ENCODE results near the gene GPX2. TPM values are rescaled to one million over a fixed set of nuclear protein-coding genes. Genes with fewer than 3 reads are reported as not detected.

Gene GPX2
- total and polyA plus RNA-seq, 10 of the 15 experiments (the other 5 are each of a cell fraction or from before 2014, with no cell fraction given) = not detected

DNA sequence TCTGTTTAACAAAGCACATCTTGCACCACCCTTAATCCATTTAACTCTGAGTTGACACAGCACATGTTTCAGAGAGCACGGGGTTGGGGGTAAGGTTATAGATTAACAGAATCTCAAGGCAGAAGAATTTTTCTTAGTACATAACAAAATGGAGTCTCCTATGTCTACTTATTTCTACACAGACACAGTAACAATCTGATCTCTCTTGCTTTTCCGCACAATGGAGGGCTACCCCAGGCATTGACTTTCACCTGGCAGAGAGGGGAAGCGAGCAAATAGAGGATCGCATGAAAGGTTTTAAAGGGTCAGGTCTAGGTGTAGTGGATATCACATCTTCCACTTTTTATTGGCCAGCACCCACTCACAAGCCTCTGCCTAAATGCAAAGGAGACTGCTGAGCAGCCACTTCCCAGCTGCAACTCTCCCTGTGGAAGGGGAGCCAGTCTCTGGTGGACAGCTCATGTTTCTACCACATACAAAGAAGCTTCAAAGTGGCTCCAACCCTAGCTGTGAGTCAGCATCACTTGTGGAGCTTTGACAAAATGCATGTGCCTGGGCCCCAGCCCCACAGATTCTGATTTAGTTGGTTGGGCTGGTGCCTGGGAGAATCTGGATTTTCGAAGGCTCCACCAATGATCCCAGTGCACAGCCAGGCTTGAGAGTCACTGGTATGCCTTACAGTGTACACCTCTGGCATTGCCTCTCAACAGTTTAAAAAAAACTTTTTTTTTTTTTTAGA is 37.0 kb upstream of the GPX2 start:
- ChIA-PET SMC1A (ENCODE audit: uncharacterized antibody, unreplicated experiment) (interaction anchor here (1.0 kb wide), 1 partner anchor 13 kb away, joined by 3 read pairs; no protein-coding TSS in a partner anchor), POLR2A (no interaction called here)
- no peak for ATAC-seq
- TF ChIP-seq JUND (IDR thresholded peaks at IDR 0.05; ENCODE audit: low read depth, low read length) (no peak), GATAD2B (conservative IDR thresholded peaks at IDR 0.05; ENCODE audit: low read depth) (no peak), ESRRA (IDR thresholded peaks at IDR 0.05; ENCODE audit: low read length) (no peak), HCFC1 (IDR thresholded peaks at IDR 0.05; ENCODE audit: low read length) (no peak), IKZF2 (IDR thresholded peaks at IDR 0.05) (no peak), EP300 (IDR thresholded peaks at IDR 0.05; ENCODE audit: borderline replicate concordance in 1 of 2, control insufficient read depth in 1 of 2, low read depth in 2 of 2, low read length in 2 of 2) (no peak), BRCA1 (IDR thresholded peaks at IDR 0.05; ENCODE audit: low read depth, low read length) (no peak), MEF2A (IDR thresholded peaks at IDR 0.05; ENCODE audit: insufficient read depth, low read depth, low read length) (no peak)
- TF ChIP-seq, protein P1, sequence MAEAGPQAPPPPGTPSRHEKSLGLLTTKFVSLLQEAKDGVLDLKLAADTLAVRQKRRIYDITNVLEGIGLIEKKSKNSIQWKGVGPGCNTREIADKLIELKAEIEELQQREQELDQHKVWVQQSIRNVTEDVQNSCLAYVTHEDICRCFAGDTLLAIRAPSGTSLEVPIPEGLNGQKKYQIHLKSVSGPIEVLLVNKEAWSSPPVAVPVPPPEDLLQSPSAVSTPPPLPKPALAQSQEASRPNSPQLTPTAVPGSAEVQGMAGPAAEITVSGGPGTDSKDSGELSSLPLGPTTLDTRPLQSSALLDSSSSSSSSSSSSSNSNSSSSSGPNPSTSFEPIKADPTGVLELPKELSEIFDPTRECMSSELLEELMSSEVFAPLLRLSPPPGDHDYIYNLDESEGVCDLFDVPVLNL (IDR thresholded peaks at IDR 0.05; ENCODE audit: low read depth, low read length) = no peak
- TF ChIP-seq, protein P2, sequence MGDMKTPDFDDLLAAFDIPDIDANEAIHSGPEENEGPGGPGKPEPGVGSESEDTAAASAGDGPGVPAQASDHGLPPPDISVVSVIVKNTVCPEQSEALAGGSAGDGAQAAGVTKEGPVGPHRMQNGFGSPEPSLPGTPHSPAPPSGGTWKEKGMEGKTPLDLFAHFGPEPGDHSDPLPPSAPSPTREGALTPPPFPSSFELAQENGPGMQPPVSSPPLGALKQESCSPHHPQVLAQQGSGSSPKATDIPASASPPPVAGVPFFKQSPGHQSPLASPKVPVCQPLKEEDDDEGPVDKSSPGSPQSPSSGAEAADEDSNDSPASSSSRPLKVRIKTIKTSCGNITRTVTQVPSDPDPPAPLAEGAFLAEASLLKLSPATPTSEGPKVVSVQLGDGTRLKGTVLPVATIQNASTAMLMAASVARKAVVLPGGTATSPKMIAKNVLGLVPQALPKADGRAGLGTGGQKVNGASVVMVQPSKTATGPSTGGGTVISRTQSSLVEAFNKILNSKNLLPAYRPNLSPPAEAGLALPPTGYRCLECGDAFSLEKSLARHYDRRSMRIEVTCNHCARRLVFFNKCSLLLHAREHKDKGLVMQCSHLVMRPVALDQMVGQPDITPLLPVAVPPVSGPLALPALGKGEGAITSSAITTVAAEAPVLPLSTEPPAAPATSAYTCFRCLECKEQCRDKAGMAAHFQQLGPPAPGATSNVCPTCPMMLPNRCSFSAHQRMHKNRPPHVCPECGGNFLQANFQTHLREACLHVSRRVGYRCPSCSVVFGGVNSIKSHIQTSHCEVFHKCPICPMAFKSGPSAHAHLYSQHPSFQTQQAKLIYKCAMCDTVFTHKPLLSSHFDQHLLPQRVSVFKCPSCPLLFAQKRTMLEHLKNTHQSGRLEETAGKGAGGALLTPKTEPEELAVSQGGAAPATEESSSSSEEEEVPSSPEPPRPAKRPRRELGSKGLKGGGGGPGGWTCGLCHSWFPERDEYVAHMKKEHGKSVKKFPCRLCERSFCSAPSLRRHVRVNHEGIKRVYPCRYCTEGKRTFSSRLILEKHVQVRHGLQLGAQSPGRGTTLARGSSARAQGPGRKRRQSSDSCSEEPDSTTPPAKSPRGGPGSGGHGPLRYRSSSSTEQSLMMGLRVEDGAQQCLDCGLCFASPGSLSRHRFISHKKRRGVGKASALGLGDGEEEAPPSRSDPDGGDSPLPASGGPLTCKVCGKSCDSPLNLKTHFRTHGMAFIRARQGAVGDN (IDR thresholded peaks at IDR 0.05) = no peak
- TF ChIP-seq, protein P3, sequence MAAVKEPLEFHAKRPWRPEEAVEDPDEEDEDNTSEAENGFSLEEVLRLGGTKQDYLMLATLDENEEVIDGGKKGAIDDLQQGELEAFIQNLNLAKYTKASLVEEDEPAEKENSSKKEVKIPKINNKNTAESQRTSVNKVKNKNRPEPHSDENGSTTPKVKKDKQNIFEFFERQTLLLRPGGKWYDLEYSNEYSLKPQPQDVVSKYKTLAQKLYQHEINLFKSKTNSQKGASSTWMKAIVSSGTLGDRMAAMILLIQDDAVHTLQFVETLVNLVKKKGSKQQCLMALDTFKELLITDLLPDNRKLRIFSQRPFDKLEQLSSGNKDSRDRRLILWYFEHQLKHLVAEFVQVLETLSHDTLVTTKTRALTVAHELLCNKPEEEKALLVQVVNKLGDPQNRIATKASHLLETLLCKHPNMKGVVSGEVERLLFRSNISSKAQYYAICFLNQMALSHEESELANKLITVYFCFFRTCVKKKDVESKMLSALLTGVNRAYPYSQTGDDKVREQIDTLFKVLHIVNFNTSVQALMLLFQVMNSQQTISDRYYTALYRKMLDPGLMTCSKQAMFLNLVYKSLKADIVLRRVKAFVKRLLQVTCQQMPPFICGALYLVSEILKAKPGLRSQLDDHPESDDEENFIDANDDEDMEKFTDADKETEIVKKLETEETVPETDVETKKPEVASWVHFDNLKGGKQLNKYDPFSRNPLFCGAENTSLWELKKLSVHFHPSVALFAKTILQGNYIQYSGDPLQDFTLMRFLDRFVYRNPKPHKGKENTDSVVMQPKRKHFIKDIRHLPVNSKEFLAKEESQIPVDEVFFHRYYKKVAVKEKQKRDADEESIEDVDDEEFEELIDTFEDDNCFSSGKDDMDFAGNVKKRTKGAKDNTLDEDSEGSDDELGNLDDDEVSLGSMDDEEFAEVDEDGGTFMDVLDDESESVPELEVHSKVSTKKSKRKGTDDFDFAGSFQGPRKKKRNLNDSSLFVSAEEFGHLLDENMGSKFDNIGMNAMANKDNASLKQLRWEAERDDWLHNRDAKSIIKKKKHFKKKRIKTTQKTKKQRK (IDR thresholded peaks at IDR 0.05; ENCODE audit: low read depth, low read length) = no peak
- TF ChIP-seq, protein P4, sequence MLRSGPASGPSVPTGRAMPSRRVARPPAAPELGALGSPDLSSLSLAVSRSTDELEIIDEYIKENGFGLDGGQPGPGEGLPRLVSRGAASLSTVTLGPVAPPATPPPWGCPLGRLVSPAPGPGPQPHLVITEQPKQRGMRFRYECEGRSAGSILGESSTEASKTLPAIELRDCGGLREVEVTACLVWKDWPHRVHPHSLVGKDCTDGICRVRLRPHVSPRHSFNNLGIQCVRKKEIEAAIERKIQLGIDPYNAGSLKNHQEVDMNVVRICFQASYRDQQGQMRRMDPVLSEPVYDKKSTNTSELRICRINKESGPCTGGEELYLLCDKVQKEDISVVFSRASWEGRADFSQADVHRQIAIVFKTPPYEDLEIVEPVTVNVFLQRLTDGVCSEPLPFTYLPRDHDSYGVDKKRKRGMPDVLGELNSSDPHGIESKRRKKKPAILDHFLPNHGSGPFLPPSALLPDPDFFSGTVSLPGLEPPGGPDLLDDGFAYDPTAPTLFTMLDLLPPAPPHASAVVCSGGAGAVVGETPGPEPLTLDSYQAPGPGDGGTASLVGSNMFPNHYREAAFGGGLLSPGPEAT (IDR thresholded peaks at IDR 0.05; ENCODE audit: low read depth) = no peak

More for the DNA sequence above, 37.0 kb upstream of the GPX2 start:
- Histone ChIP-seq H2AFZ (ENCODE audit: control insufficient read depth, low read depth, low read length) (no peak overlapping the region), H3K9me3 (replicated peaks; ENCODE audit: control insufficient read depth, insufficient read depth, low read length) (no peaks in the 10 kb centered on the region), H3K4me1 (ENCODE audit: control insufficient read depth, insufficient read depth, low read length) (no peaks in the 10 kb centered on the region), H3K79me2 (ENCODE audit: control insufficient read depth, insufficient read depth, low read length) (no peaks in the 10 kb centered on the region), H3K27me3 (replicated peaks in 1 of 2; ENCODE audit: control insufficient read depth in 2 of 2, insufficient read depth in 2 of 2, low read length in 1 of 2) (no peaks in the 10 kb centered on the region; a peak in 1 of 4 replicates), H3K36me3 (ENCODE audit: control insufficient read depth in 2 of 2, insufficient read depth in 2 of 2, low read length in 1 of 2) (no peaks in the 10 kb centered on the region), H3K27ac (ENCODE audit: control insufficient read depth, insufficient read depth) (no peak overlapping the region), H4K20me1 (ENCODE audit: control insufficient read depth, insufficient read depth) (no peaks in the 10 kb centered on the region), H3K4me3 (no peak overlapping the region), H3K4me2 (ENCODE audit: control insufficient read depth, insufficient read depth) (no peak overlapping the region), H3K9ac (ENCODE audit: control insufficient read depth, insufficient read depth, low read length) (no peak overlapping the region)
- FAIRE-seq = no peak
- intact Hi-C loops (cut with micrococcal nuclease; ENCODE audit: unreplicated experiment) (loop anchor here (10.0 kb wide), 2 partner anchors 305 kb away; no protein-coding TSS in a partner anchor), in situ Hi-C loops (cut with MboI) (loop anchor here (5.0 kb wide), 1 partner anchor 152 kb away; no protein-coding TSS in a partner anchor)
- no peak for DNase-seq (ENCODE audit: low read depth, low spot score)
- RAD21 ChIA-PET (ENCODE audit: unreplicated experiment) = no interaction called here
- no TSS peak for BruUV-seq (replicated peaks)
- WGBS (ENCODE audit: insufficient coverage, insufficient replicate concordance, low lambda C conversion rate, missing lambda C conversion rate) = 69% methylated on average over 5 of the region's 5 CpGs
- CTCF ChIA-PET = interaction anchor here (1.4 kb wide), 1 partner anchor 40 kb away, joined by 3 read pairs; no protein-coding TSS in a partner anchor

Measured in GM12878 (cell line).